GM18951 (cell line): Measurements from ENCODE around the gene NOTUM.
"Not testable (repeated sequence)": the region's sequence is repeated elsewhere in the genome, so short reads cannot be mapped to it uniquely, and the experiment has no call there.

Experiments used
- POLR2A ChIP-seq: IDR thresholded peaks from 4 replicates; pipeline ENCODE4 v1.6.1; 2011; ENCODE audit warnings: mild to moderate bottlenecking; ENCODE audit not compliant: insufficient read length, insufficient read depth; ENCODE audit errors: extremely low read depth
- in situ Hi-C: fragments of 300-500 bp; cut with MboI; formaldehyde crosslinking; loops from one replicate; pipeline ENCODE4 v1.12.0; 2022; ENCODE audit warnings: low sequenced_read_pairs, mixed read lengths, inconsistent platforms; ENCODE audit not compliant: unreplicated experiment

The NOTUM gene

DNA sequence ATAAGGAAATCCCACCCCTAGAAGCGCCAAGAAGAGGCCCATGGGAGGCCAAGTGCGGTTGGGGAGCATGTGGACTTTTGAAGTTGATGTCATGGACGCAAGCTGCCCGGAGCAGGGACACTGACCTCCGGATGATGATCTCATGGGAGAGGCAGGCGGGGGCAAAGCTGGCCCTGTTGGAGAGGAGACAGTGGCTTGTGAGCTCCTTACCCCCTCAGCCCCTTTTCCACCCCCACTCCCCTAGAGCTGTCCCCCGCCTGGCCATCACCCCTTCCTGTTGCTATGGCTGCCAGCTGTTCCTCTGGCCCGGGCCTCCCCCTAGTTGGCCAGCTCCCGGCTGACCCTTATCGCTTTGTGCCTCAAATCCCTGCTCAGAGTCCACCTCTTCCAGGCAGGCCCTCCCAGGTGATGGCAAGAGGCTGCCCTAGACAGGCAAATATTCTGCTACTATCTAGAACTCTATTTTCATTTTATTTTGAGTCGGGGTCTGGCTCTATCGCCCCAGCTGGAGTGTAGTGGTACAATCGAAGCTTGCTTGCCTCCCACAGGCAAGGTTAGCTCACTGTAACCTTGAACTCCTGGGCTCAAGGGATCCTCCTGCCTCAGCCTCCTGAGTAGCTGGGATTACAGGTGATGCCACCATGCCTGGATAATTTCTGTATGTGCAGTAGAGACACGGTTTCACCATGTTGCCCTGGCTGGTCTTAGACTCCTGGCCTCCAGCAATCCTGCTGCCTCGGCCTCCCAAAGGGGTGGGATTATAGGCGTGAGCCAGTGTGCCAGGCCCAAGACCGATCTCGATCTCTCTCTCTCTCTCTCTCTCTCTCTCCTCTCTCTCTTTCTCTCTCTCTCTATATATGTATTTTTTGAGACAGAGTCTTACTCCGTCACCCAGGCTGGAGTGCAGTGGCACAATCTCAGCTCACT, 6.6 kb downstream of the NOTUM start:
- in situ Hi-C loops, result no loop called here
- TF ChIP-seq POLR2A, result no peak

DNA sequence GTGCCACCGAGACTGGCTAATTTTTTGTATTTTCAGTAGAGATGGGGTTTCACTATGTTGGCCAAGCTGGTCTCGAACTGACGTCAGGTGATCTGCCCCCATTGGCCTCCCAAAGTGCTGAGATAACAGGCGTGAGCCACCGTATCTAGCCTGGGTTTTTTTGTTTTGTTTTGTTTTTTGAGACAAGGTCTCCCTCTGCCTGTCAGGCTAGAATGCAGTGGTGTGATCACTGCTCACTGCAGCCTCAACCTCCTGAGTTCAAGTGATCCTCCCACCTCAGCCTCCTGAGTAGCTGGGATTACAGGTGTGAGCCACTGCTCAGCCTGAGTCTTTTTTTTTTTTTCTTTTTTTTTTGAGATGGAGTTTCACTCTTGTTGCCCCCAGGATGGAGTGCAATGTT, 7.5 kb downstream of the NOTUM start:
- in situ Hi-C loops, result not testable (repeated sequence)

DNA sequence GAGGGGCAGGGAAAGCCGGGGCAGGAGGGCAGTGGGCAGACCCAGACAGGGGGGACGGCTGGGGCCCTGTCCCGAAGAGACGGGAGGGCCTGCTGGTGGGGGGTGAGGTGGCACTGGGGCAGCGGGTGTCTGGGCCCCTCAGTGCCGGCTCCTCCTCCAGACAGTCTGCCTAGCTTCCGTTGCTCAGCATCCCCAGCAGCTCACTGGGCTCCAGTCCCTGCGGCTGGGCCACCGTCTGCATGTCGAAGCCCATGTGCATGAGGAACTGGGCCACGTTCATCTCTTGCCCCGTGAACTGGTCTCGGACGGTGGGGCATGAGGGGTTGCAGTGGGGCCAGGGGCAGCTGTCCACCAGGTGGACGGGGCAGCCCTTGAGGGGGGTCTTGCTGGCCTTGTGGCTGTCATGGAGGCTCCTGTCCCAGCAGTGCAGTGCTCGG, 8.2 kb downstream of the NOTUM start:
- in situ Hi-C loops, result no loop called here
- no peak for TF ChIP-seq POLR2A

DNA sequence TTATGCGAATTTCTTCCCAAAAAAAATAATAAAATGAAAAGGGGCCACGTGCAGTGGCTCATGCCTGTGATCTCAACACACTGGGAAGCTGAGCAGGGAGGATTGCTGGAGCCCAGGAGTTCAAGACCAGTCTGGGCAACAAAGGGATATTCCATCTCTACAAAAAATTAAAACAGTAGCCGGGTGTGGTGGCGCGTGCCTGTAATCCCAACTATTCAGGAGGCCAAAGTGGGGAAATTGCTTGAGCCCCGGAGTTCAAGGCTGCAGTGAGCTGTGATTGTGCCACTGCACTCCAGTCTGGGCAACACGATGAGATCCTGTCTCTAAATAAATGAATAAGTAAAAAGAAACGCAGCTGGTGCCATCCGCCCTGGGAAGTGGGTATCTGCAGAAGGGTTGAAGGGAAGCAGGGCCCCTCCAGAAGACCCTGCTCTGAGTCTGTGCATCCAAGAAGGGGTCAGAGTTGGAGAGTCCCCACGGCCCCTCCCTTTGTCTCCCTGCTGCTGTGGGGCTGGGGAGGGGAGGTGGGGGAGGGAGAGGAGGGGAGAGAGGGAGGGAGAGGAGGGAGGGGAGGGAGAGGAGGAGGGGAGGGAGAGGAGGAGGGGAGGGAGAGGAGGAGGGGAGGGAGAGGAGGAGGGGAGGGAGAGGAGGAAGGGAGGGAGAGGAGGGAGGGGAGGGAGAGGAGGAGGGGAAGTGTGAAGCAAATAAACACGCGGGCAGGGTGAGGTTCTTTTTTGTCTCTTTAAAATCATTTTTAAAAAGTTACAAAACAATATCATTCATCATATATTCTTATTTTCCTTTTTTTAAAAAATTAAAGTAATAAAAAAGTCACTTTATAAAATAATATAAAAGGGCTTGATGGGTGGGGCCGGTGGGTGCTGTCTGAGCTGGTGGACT, 9.0 kb downstream of the NOTUM start:
- no peak for TF ChIP-seq POLR2A

DNA sequence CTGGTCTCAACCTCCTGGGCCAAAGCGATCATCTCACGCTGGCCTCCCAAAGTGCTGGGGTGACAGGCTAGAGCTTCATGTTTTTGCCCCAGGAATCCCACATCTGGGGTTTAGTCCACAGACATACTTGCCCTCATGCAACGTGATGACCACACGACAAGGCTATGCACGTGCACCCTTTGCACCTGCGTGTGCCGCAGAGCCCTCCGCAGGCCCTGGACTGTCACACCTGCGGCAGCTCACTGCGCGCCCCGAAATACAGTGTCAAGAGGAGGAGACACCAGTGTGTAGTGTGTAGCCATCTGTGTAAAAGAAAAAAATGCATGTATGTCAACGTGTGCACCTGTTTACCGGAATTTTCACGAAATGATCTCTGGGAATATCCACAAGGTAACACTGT, 10.5 kb downstream of the NOTUM start:
- in situ Hi-C loops, result no loop called here
- no peak for TF ChIP-seq POLR2A

More for the DNA sequence above, 9.0 kb downstream of the NOTUM start:
- in situ Hi-C loops, result no loop called here

DNA sequence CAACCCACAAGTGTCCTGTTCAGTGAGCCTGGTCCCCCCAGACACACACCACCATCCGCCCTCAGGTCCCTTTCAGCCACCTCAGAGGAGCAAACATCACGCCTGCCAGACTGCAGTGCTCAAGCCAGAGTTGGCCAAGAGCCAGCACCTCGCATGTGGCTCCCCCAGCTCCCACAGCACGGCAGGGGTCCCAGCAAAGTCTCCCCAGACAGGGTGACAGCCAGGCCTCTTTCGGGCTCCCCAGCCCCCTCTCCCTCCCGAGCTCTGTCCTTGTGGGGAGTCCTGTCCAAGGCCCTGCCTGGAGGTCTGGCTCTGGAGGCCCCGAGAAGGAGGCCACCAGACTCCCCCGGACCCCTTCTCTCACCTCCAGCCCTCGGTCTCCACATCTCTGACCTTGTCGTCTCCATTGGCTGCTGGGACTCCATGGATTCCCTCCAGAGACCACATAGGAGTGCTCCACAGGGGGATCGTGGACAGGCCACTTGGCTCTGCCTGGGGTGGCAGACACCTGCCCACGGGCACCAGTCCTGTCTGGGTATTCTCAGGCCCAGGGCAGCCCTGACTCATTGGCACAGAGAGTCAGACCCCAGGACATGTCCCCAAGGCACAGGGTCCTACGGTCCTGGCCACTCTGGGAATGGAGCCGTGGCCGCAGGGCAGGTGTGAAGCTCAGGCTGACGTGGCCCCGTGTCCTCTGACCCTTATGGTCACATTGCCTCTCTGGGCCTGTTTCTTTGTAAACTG, 12.2 kb downstream of the NOTUM start:
- in situ Hi-C loops, result no loop called here
- no peak for TF ChIP-seq POLR2A

DNA sequence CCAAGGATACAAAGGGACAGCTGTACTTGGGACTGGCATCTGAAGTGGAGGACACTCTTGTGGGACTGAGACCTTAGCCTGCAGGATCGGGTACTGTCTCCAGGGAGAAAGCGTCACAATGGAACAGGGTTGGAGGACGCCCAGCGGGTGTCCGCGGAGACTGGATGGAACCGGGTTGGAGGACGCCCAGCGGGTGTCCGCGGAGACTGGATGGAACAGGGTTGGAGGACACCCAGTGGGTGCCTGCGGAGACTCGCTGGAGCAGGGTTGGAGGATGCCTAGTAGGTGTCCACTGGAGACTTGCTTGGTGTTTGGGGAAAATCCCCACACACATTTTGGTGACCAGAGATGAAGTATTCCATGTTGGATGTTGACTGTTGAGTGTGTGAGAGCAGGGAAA, 13.8 kb downstream of the NOTUM start, which contains the start of gene MYADML2:
TSS of gene MYADML2 (minus strand) at position 45 of the 400 bp plus-strand sequence. CDS start 5,492 bp downstream, outside the sequence.
- TF ChIP-seq POLR2A, result no peak
- in situ Hi-C loops, result no loop called here

DNA sequence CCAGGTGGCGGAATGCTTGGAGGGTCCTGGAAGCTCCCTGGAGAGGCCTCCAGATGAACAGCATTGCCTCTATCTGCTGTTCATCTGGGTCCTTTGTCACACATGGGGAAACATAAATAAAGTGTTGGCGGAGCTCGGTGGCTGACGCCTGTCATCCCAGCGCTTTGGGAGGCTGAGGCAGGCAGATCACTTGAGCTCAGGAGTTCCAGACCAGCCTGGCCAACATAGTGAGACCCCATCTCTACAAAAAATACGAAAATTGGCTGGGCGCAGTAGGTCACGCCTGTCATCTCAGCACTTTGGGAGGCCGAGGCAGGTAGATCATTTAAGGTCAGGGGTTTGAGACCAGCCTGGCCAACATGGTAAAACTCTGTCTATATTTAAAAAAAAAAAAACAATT, 16.1 kb downstream of the NOTUM start:
- in situ Hi-C loops, result no loop called here
- TF ChIP-seq POLR2A, result no peak

DNA sequence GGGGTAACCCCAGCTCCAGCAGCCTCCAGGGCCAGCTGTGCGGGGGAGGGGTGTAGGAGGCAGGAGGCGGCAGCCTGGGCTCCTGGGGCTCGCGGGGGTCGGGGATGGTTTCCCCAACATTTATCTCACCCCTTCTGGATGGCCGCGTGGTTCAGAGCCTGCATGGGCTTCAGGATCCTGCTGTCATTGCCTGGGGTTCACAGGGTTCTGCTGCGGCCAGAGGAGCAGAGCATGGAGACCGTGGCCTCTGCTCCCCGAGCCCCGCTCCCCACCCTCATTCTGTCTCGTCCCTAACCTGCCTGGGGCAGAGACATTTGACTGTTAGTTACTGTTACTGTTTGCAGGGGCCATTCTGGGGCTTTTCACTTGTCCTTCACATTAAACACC, 18.8 kb downstream of the NOTUM start:
- in situ Hi-C loops, result no loop called here
- no peak for TF ChIP-seq POLR2A

DNA sequence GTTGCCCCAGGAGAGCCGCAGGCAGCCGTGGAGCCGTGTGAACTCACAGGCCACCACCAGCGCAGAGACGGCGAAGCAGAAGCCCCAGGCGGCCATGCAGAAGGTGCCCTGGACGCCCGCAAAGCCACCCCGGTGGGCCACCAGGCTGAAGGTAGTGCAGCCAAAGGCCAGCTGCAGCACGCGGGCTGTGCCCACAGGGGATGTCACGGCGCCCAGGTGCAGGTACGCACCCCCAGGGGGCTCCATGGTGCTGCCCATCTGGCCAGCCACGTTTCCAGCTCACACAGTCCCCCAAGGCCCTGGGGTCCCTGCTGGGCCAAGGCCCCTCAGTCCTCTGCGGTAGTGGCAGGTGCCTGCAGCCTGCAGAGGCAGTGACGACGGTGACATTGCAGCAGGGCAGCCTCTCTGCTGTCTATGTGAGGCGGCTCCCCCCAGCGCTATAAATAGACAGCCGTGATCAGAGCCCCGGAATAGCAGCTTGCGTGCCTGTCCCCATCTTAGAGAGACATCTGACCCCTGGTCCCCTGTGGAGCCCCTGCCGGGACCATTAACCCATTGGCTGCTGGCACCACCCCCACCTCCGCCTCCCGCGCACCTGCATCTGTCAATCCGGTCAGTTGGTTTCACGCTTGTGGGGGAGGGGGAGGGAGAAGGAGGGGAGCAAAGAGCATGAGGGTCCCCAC, 19.4 kb downstream of the NOTUM start:
- in situ Hi-C loops, result no loop called here
- TF ChIP-seq POLR2A, result no peak

DNA sequence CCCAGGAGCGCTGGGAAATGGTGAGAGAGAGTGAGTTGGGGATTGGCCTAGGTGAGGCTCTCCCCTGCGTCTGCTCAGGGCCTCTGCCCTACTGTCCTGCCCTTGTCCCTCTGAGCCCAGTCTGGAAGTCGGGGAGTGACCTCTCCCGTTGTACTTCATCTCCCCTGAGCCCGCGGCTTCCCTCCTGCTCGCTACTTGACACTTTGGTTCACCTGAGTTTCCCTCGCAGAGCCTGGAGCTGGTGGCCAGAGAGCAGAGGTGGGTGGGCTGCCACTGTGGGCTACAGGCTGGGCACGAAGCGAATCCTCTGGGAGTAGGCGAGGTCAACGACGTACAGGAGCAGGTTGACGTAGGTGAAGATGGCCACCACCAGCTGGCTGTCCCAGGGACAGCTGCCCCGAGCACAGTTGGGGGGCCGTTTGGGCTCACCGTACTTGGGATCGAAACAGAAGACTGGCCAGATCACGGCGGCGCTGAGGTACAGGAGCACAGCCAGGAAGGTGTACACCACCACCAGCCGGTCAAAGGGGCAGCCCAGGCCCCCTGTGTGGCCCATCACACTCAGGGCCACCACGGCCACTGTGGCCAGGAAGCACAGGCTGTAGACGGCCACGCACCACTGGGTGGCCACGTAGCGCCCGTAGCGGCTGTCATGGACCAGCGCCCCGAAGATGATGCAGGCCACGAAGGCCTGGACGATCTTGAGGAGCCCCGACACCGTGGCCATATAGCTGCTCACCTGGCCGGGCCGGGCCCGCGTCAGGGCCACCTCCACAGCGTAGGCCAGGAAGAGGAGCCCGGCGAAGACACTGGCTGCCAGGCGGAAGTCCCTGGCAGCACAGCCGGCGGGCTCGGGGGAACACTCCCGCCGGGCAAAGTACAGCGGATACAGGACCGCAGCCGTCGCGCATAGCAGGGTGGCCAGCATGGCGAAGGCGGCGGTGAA, 20.2 kb downstream of the NOTUM start:
- TF ChIP-seq POLR2A, result no peak
- in situ Hi-C loops, result no loop called here
